Ureter (tissue), 1 donor: ENCODE results near the gene PRLR. TPM values are rescaled to one million over a fixed set of nuclear protein-coding genes. Genes with fewer than 3 reads are reported as not detected.
"Not testable (repeated sequence)": the region's sequence is repeated elsewhere in the genome, so short reads cannot be mapped to it uniquely, and the experiment has no call there.

Source experiments
- DNase-seq: peaks from one replicate; pipeline ENCODE4 v3.0.0-alpha.2; 2020; ENCODE audit warnings: low spot score
- total RNA-seq: library from RNA; stranded (reverse); gene quantifications from one replicate; pipeline ENCODE4 v1.2.4, GENCODE V29; 2023
- donor health status: DM: yes; HTN: yes; CAD: no.

PRLR gene
- total RNA-seq, 1 donor from 2014 or later: 6.2 TPM

DNA sequence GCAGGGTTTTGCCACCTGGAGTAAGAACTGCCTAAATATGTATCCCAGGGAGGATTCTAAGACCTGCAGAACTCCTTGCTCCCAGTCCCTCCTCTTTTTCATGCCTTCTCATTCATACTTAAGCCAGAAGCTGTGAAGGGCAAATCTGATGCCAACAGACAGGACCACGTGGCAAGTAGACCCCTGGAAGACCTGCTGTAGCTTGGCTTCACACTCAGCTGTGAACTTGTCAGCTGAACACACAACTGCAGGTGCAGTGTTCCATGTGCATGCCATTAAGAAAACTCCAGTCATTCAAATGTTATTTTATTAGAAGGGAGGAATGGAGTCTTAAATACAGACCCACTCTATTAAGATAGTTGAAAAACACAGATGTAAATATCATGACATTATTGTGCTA is 103.3 kb downstream of the PRLR start:
- no peak for DNase-seq

DNA sequence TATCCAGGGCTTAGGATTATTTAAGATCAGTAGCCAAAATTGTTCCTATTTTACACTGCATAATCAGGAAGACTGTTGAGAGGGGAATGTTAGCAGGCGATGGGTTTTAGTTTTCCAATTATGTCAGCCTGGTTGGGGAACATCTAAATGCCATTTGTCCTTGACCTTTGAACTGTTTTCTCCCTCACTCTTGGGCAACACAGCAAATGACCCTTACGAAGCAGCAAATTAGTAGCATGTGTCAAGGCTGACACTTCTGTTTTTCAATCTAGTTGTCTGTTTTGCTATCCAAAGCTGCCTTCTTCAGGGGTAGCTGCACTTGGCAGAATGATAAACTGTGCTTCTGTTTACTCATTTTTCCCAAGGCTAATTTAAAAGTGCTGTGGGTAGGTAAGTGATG is 104.5 kb downstream of the PRLR start:
- no peak for DNase-seq

DNA sequence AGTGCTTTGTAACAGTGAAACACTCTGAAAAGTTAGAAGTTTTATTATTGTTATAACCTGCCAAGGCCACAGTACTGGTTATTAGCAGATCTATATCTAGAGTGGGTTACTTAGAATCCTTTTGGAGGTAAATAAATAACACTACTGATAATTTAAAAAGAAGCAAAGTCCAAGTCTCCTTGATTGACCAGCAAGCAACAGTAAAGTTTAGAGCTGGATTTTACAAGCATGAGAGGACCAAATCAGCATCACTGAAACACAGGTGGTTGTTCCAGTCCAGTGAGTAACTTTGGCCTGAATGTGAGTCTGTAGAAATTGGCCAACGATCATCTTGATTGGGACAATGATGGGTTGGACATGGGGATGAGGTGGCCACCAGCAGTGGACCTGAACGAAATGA is 105.4 kb downstream of the PRLR start:
- no peak for DNase-seq

DNA sequence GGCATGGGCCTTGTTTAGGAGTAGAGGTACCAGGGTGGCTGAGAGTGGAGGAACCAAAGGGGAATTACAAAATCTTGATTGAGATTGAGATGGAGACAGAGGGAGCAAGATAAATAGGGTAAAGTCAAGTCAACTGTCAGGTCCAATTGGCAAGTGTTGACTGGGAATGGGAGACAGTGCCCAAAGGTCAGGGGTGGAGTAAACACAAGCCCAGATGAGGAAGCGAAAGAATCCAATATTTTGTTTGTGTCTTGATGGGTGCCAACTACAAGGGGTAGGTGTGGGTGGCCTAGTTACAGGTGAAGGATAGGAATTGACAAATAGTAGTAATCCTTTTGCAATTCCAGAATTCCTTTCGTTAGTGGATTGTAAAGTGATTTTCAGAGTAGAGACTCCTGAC is 107.5 kb downstream of the PRLR start:
- DNase-seq: no peak

DNA sequence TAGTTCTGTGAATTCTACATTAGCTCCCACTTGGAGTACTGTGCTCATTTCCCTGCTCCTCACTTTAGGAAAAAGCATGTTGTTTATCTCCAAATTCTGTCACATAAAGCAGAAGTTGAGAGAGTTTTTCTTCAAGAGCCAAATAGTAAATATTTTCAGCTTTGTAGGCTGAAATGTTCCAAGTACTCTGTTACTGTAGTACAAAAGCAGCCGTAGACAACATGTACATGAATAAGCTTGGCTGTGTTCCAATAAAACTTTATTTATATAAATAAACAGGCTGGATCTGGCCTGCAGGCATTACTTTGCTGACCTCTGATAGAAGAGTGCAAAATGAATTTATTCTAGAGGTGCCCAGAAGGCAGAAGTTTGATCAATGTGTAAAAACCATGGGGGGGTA is 109.6 kb downstream of the PRLR start:
- DNase-seq: no peak

DNA sequence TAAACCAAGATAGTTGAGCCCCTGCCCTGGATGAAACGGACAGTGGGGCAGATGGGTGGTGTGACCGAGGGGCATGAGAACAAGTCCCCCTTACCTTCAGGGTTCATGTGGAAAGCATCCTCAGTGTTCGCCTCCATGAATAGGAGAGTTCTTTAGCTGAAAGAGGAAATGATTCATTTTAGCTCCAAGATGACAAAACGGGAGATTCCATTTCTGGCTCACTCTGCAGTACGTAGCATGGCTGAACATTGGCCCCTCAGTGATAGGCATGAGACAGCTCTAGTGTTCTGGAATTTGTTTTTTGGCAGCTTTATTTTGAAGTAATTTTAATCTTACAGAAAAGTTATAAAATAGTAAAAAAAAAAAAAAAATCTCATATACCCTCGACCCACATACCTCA is 112.3 kb downstream of the PRLR start:
- DNase-seq: no peak

DNA sequence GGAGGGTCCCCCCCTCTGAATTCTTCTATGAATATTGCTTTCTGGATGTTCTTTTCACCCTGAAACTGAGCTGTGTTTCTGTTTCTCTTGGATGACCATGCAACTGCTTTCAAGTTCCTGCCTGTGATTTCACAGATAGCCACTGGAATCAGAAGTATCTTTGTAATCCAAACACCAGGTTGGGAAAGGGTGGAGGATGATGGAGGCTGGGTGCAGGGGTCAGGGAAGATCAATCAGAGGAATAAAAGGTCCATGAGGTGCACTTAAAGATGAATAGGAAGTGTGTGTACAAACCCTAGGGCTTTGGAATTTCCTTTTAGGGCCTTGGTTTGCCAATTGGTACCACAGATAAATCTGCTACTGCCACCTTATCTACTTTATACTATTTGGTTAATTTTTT is 114.4 kb downstream of the PRLR start:
- DNase-seq: no peak

DNA sequence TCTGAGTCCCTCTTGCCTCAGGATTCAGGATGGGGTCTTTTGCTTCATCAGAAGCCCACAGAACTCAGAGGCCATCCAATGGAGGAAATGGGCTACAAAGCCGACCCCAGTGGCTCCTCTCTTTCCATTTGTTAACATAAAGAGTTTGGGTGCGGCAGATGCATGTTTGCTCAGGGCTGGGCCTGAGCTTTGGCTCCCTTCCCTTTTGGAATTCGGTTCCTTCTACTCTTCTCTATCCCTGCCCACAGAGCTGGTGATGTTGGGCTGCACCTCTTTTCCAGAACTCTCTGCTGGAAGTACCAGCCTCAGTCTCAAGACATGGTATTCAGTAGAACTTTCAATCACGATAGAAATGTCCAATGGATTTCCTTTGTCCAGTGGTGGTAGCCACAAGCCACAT is 115.6 kb downstream of the PRLR start:
- no peak for DNase-seq

DNA sequence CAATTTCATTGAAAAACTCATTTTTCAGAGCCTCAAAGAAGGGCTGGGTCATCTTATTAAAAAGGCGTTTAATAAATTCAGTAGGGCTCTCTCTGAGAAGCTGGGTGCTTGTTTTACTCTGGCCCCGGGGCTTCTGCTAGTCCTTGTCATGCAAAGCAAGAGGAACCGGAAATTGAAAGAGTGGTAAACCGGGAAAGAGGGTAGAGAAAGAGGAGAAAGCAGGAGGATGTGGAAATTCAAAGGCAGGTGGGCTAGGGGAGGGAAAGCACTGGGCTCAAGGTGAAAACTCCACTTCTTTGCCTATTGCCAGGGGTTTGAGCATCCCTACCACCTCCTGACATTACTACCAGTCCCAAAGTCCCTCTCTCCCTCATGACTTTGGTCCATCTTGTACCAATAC is 118.0 kb downstream of the PRLR start:
- no peak for DNase-seq

DNA sequence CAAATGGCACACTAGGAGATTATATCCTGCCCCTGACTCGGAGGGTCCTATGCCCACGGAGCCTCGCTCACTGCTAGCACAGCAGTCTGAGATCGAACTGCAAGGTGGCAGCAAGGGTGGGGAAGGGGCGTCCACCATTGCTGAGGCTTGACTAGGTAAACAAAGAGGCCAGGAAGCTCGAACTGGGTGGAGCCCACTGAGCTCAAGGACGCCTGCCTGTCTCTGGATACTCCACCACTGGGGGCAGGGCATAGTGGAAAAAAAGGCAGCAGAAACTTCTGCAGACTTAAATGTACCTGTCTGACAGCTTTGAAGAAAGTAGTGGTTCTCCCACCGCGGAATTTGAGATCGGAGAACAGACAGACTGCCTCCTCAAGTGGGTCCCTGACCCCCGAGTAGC is 125.7 kb downstream of the PRLR start:
- DNase-seq: not testable (repeated sequence)

DNA sequence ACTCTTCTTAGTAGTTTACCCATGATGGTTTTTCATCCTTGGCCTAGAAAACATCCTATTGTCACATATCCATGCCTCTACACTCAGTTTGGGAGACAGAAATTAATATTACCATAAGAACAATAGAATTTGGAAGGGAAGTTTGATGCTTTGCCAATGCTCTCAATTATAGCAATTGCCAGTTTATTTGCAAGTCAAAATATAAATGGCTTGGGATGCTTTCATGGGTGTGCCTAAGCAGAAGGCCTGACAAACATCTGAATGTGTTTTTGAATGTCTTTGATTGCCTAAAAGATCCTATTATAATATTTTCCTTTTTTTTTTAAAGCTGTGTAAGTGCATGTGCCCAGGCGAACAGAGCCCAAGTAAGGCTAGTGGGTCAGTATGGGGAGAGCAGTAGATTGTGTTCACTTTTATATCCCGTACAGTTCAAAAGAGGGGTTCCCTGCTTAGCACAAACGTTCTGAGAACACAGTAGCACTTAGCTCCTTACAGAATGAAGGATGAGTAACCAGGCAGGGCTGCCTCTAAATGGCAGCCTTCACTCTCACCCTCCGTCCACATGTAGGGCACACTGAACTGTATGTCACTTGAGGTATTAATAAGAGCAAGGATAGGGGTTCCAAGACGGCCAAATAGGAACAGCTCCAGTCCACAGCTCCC is 126.5 kb downstream of the PRLR start:
- DNase-seq: no peak

DNA sequence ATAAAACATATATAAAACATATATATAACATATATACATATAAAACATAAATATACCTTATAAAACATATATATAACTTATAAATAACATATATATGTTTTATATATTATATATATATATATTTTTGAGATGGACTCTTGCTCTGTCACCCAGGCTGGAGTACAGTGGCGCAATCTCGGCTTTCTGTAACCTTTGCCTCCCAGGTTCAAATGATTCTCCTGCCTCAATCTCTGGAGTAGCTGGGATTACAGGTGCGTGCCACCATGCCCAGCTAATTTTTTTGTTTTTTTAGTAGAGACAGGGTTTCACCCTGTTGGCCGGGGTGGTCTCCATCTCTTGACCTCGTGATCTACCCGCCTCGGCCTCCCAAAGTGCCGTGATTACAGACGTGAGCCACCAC is 128.6 kb downstream of the PRLR start:
- not testable (repeated sequence) for DNase-seq

DNA sequence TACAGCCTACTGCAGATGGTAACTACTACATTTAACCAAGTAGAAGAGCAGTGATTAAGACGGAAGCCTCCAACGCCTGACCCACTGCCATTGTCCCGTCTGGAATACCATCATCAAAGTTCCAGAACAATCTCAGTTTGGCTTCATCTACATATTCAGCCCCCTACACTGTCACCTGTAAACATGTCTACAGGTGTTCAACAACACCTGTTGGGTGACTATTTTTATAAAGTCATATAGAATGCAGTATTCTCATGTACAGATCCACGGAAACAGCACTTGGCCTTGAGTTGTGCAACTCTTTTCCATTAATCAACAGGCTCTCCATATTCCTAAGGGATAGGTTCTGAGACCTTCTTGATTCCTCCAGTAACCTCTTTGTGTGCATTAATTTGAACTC is 129.3 kb downstream of the PRLR start:
- no peak for DNase-seq

DNA sequence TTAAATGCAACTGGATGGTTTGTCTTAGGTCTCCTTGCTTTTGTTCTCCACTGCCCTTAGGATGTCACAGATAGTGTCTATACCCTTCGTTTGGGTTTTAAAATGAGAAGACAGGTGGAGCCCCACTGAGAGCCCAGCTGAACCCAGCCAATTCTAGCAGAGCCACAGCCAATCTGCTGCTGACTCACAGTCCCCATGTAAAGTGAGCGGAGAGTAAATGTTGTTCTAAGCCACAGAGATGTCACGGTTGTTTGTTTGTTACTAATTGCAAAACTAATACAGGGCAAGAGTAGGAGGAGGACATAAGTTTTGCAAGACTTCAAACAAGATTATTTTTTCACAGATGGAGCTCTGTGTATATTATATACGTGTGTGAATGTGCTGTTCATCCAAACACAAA is 132.1 kb downstream of the PRLR start:
- DNase-seq: no peak

DNA sequence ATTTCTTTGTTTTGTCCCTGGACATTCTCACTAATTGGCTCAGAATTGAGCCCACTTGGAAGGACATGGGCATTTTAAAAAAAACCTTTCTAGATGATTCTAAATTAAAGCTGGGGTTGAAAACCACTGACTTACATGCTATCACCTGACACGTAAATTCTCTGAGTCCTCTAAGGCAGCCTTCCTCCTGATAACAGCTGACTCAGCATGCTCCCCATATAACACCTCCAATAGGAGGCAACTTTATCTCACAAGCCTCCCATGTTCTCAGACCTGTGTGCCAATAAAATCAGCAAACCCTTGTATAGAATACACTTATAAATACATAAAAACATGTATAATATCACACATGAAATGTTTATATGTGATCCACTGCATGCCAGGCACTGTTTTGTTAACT is 133.4 kb downstream of the PRLR start:
- DNase-seq: no peak

DNA sequence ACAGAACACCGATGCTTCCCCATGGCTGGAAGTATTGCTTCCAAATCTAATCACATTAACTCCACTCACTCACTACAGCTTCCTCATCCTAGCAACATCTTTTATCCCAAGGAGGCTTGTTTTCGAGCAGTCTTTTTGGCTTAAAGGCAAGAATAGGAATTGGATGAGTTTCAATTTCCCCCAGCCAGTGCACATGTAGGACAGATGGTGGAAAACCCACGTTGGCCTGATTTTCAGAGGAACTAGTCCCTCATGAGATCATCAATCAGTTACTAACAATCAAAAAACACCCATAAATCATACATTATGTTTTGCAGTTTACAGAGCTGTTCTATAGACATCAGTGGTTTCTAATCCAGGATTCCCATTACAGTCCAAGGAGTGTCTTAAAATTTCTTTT is 134.1 kb downstream of the PRLR start:
- no peak for DNase-seq

DNA sequence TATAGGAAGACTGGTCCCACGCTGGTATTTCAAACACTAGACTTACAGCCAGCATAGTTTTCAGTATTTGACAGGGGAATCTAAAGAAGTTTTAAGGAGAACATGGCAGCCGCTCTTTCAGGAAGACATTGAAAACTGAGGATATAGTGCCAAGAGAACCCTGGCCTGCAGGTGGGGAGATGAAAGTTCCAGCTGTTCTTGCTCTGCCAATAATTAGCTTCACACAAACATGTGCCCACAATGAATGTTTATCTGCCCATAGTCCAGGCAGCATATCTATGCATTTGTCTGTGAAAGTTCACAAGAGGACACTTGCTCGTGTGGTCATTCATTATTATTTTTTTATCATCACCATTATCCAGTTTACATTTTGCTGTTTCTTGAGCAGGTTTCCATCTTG is 134.9 kb downstream of the PRLR start:
- DNase-seq: no peak

DNA sequence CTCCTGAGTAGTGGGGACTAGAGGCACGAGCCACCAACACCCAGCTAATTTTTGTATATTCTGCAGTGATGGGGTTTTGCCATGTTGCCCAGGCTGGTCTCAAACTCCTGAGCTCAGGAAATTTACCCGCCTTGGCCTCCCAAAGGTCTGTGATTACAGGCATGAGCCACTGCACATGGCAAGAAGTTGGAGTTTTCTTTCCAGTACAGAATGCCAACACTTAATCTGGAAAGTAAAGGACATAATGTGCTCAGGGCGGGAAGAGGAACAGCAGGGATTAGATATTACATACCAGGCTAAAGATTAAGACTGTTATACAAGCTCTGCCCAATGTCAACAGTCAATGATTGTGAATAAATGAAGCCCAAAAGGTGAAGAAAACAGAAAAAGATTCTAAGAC is 135.3 kb downstream of the PRLR start:
- no peak for DNase-seq

DNA sequence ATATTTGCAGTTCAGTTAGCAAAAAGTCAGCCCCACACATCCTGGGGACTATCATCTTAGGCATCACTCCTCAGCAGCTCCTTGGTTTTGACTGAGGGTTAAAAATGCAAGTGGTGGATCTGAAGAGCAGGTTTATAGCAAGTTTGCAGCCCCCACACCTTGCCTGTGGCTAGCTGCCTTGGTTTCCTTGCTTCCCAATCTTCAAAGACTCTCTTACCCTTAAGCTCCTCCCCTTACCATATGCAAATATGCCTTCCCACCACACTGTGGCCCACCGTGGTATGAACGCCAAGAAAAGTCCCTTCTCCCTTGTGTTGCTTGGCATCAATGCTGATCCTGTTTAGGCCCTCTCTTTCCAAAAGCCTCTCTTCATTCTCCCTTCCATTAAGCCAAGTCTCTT is 137.6 kb downstream of the PRLR start:
- DNase-seq: no peak

DNA sequence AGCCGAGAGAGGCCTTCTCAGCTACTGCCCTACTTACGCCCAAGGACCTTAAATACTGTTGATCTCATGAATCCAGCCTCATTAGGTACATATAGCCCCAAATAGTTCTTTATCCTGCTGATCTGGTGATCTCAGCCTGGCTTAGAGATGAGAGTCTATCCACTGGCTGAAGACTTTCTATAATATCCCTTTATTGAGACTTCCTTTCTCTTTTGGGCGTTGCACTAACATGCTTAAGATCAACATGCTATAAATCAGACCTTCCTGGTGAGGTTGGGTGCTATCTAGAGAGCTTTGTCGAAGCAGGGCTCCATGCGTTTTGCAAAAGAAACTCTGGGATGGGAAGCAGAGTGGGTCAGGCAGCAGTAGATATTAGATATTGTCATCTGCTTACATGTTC is 138.6 kb downstream of the PRLR start:
- DNase-seq: no peak

DNA sequence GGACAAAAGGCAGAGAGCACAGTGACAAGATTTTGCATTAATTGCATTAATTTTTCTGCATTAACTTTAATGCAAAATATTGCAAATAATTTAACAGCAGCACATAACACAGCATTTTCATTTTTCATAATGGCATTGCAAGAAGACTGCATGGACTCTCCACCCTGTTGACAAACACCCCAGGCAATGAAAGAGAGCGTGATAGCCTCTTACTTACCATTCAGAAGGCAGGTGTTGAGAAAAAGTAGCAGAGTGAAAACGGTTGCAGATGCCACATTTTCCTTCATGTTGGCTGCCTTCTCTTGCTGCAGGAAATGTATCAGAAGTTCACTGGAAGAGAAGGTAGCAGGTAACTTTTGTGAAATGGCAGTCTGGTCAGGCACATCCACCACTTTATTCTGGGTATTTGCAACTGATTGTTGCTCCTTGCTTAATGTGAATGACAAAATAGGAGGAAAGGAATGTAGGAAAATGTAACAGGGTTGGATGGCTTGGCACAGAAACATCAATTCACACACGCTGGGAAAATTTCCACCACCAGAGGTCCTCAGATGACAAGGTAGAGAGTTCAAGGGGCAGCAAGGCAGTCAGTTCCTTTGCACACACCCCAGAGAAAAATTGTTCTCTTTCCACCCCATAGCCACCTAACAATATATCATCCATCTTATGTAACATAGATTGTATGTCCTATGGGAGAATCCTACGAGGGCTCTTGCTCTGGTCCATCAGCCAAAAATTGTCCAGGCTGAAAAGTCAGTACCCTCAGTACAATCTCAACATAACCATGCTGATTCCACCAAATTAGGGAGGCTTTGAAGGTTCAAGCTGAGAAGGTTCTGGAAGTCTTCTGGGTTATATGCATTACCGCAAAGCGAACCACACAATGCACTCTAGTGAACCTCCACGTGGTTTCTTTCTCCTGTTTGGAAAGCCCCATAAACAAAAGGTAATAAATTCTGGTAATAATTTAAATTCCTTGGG is 140.7 kb downstream of the PRLR start:
- DNase-seq: peak; percentile 60

DNA sequence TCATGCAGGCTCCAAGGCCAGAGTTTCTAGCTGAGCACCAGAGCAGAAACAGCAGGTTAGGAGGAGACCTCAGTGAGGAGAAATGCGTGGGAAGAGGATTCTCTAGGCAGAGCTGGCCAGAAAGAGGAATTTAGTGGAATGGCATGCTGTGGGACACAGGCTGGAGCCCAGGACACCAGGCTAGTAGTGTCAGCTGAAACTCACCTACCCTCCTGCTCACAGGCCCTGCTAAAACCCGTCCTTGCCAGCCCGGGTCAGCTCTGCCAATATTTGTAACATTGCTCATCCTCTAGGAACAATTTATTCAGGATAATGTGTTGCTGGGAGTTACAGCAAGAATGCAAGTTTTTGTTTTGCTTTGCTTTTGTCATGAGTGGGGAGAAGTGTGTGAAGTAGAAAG is 142.3 kb downstream of the PRLR start:
- no peak for DNase-seq

DNA sequence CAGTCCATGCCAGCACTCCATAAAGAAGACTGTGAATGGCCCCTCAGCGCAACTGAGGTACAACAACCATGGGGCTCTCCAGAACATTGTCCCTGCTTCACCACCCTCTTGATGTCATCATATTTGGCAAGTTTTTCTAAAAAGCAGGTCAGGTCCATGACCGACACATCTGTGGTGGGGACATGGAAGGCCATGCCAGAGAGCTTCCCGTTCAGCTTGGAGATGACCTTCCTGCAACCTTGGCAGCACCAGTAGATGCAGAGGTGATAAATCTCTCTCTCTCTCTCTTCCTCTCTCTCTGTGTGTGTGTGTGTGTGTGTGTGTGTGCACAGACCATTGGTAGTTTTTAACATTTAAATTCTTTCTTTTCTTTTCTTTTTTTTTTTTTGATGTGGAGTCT is 147.1 kb downstream of the PRLR start:
- no peak for DNase-seq
